C4-2B (cell line): Measurements from ENCODE around the gene COPS3.

Experiments used
- ZFX ChIP-seq: fragments of 450-650 bp; IDR thresholded peaks from 2 replicates; pipeline ENCODE4 v1.6.1; 2017
- TF ChIP-seq, protein P1 (sequence below): fragments of 450-650 bp; conservative IDR thresholded peaks from 2 replicates; pipeline ENCODE4 v1.5.1; 2017; ENCODE audit warnings: mild to moderate bottlenecking

GRCh38 chr17:17213775-17214174, 67.3 kb downstream of the COPS3 start:
- TF ChIP-seq, protein P1, sequence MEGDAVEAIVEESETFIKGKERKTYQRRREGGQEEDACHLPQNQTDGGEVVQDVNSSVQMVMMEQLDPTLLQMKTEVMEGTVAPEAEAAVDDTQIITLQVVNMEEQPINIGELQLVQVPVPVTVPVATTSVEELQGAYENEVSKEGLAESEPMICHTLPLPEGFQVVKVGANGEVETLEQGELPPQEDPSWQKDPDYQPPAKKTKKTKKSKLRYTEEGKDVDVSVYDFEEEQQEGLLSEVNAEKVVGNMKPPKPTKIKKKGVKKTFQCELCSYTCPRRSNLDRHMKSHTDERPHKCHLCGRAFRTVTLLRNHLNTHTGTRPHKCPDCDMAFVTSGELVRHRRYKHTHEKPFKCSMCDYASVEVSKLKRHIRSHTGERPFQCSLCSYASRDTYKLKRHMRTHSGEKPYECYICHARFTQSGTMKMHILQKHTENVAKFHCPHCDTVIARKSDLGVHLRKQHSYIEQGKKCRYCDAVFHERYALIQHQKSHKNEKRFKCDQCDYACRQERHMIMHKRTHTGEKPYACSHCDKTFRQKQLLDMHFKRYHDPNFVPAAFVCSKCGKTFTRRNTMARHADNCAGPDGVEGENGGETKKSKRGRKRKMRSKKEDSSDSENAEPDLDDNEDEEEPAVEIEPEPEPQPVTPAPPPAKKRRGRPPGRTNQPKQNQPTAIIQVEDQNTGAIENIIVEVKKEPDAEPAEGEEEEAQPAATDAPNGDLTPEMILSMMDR: no peak
- no peak for TF ChIP-seq ZFX
